Measurements from ENCODE around the gene PTCHD1. TPM values are rescaled to one million over a fixed set of nuclear protein-coding genes. Genes with fewer than 3 reads are reported as not detected.

The PTCHD1 gene
- total RNA-seq, 2 donors from 2014 or later, result not detected

- H3K4me3 Mint-ChIP-seq, result no peak overlapping the region
- no peak overlapping the region for H3K27ac Mint-ChIP-seq
- no peaks in the 10 kb centered on the region for H3K4me1 Mint-ChIP-seq
- no peaks in the 10 kb centered on the region for H3K27me3 Mint-ChIP-seq
- H3K36me3 Mint-ChIP-seq (ENCODE audit: low read depth), result no peaks in the 10 kb centered on the region
- no peak for DNase-seq
- no peaks in the 10 kb centered on the region for H3K9me3 ChIP-seq (ENCODE audit: control insufficient read depth, low read length, poor library complexity, severe bottlenecking)
- ATAC-seq, result no peak
These were observed 57.5 kb downstream of the PTCHD1 start for GRCh38 chrX:23392195-23392594.

GRCh38 chrX:23394421-23394820, 59.8 kb downstream of the PTCHD1 start:
- no peaks in the 10 kb centered on the region for H3K36me3 Mint-ChIP-seq (ENCODE audit: low read depth)
- H3K27me3 Mint-ChIP-seq, result no peaks in the 10 kb centered on the region
- ATAC-seq (no peak), DNase-seq (no peak)
- H3K9me3 ChIP-seq (ENCODE audit: control insufficient read depth, low read length, poor library complexity, severe bottlenecking), result no peaks in the 10 kb centered on the region
- H3K4me1 Mint-ChIP-seq, result no peaks in the 10 kb centered on the region
- H3K27ac Mint-ChIP-seq, result no peak overlapping the region
- no peak overlapping the region for H3K4me3 Mint-ChIP-seq

GRCh38 chrX:23396263-23396662, 61.6 kb downstream of the PTCHD1 start:
- ATAC-seq (no peak), DNase-seq (no peak)
- H3K27ac Mint-ChIP-seq, result no peak overlapping the region

GRCh38 chrX:23398570-23398969, 63.9 kb downstream of the PTCHD1 start:
- Mint-ChIP-seq H3K4me3 (no peak overlapping the region), H3K36me3 (ENCODE audit: low read depth) (no peaks in the 10 kb centered on the region)

More at GRCh38 chrX:23396263-23396662, 61.6 kb downstream of the PTCHD1 start:
- Mint-ChIP-seq H3K36me3 (ENCODE audit: low read depth) (no peaks in the 10 kb centered on the region), H3K4me3 (no peak overlapping the region), H3K4me1 (no peaks in the 10 kb centered on the region), H3K27me3 (no peaks in the 10 kb centered on the region)
- H3K9me3 ChIP-seq (ENCODE audit: control insufficient read depth, low read length, poor library complexity, severe bottlenecking), result no peaks in the 10 kb centered on the region

GRCh38 chrX:23403849-23404248, 69.2 kb downstream of the PTCHD1 start:
- Mint-ChIP-seq H3K36me3 (ENCODE audit: low read depth) (no peaks in the 10 kb centered on the region), H3K4me3 (no peak overlapping the region), H3K27me3 (no peaks in the 10 kb centered on the region), H3K4me1 (no peaks in the 10 kb centered on the region), H3K27ac (no peak overlapping the region)
- no peak for ATAC-seq
- no peaks in the 10 kb centered on the region for H3K9me3 ChIP-seq (ENCODE audit: control insufficient read depth, low read length, poor library complexity, severe bottlenecking)
- no peak for DNase-seq

More at GRCh38 chrX:23398570-23398969, 63.9 kb downstream of the PTCHD1 start:
- DNase-seq, result no peak
- ATAC-seq, result no peak
- H3K27ac Mint-ChIP-seq, result no peak overlapping the region
- no peaks in the 10 kb centered on the region for H3K4me1 Mint-ChIP-seq
- no peaks in the 10 kb centered on the region for H3K27me3 Mint-ChIP-seq
- no peaks in the 10 kb centered on the region for H3K9me3 ChIP-seq (ENCODE audit: control insufficient read depth, low read length, poor library complexity, severe bottlenecking)

- Mint-ChIP-seq H3K36me3 (ENCODE audit: low read depth) (no peaks in the 10 kb centered on the region), H3K27ac (no peak overlapping the region), H3K4me1 (no peaks in the 10 kb centered on the region), H3K4me3 (no peak overlapping the region), H3K27me3 (no peaks in the 10 kb centered on the region)
- H3K9me3 ChIP-seq (ENCODE audit: control insufficient read depth, low read length, poor library complexity, severe bottlenecking), result no peaks in the 10 kb centered on the region
- DNase-seq, result no peak
- no peak for ATAC-seq
These were observed 88.3 kb downstream of the PTCHD1 start for GRCh38 chrX:23422912-23423311.

GRCh38 chrX:23434356-23434884, 99.8 kb downstream of the PTCHD1 start:
- H3K4me1 Mint-ChIP-seq, result no peaks in the 10 kb centered on the region
- no peaks in the 10 kb centered on the region for H3K36me3 Mint-ChIP-seq (ENCODE audit: low read depth)
- DNase-seq (no peak), ATAC-seq (no peak)
- no peak overlapping the region for H3K27ac Mint-ChIP-seq
- no peak overlapping the region for H3K4me3 Mint-ChIP-seq
- H3K9me3 ChIP-seq (ENCODE audit: control insufficient read depth, low read length, poor library complexity, severe bottlenecking), result no peaks in the 10 kb centered on the region
- no peaks in the 10 kb centered on the region for H3K27me3 Mint-ChIP-seq

GRCh38 chrX:23435108-23435507, 100.5 kb downstream of the PTCHD1 start:
- no peak for DNase-seq
- Mint-ChIP-seq H3K4me1 (no peaks in the 10 kb centered on the region), H3K4me3 (no peak overlapping the region), H3K36me3 (ENCODE audit: low read depth) (no peaks in the 10 kb centered on the region), H3K27me3 (no peaks in the 10 kb centered on the region), H3K27ac (no peak overlapping the region)
- H3K9me3 ChIP-seq (ENCODE audit: control insufficient read depth, low read length, poor library complexity, severe bottlenecking), result no peaks in the 10 kb centered on the region
- no peak for ATAC-seq

- DNase-seq (no peak), ATAC-seq (no peak)
- H3K9me3 ChIP-seq (ENCODE audit: control insufficient read depth, low read length, poor library complexity, severe bottlenecking), result no peaks in the 10 kb centered on the region
- no peak overlapping the region for H3K27ac Mint-ChIP-seq
- H3K36me3 Mint-ChIP-seq (ENCODE audit: low read depth), result no peaks in the 10 kb centered on the region
- no peaks in the 10 kb centered on the region for H3K4me1 Mint-ChIP-seq
- H3K4me3 Mint-ChIP-seq, result no peak overlapping the region
- H3K27me3 Mint-ChIP-seq, result no peaks in the 10 kb centered on the region
These were observed 100.9 kb downstream of the PTCHD1 start for GRCh38 chrX:23435575-23435974.

GRCh38 chrX:23436875-23437274, 102.2 kb downstream of the PTCHD1 start:
- Mint-ChIP-seq H3K36me3 (ENCODE audit: low read depth) (no peaks in the 10 kb centered on the region), H3K4me1 (no peaks in the 10 kb centered on the region), H3K27ac (no peak overlapping the region), H3K27me3 (no peaks in the 10 kb centered on the region), H3K4me3 (no peak overlapping the region)
- ATAC-seq (no peak), DNase-seq (no peak)
- H3K9me3 ChIP-seq (ENCODE audit: control insufficient read depth, low read length, poor library complexity, severe bottlenecking), result no peaks in the 10 kb centered on the region

GRCh38 chrX:23451266-23451665, 116.6 kb downstream of the PTCHD1 start:
- Mint-ChIP-seq H3K27ac (no peak overlapping the region), H3K27me3 (no peaks in the 10 kb centered on the region), H3K4me3 (no peak overlapping the region), H3K4me1 (no peaks in the 10 kb centered on the region), H3K36me3 (ENCODE audit: low read depth) (no peaks in the 10 kb centered on the region)
- DNase-seq, result no peak
- no peaks in the 10 kb centered on the region for H3K9me3 ChIP-seq (ENCODE audit: control insufficient read depth, low read length, poor library complexity, severe bottlenecking)
- no peak for ATAC-seq

Data from T-helper 17 cell (primary cell).